GM12872 (cell line): Measurements from ENCODE around the gene NCOA7.

Source experiments
- TF ChIP-seq, protein P1 (sequence below): IDR thresholded peaks from 3 replicates; pipeline ENCODE4 v1.5.1; 2011; ENCODE audit warnings: low read depth, mild to moderate bottlenecking, low read length, moderate library complexity; ENCODE audit not compliant: insufficient read depth

The NCOA7 gene

DNA sequence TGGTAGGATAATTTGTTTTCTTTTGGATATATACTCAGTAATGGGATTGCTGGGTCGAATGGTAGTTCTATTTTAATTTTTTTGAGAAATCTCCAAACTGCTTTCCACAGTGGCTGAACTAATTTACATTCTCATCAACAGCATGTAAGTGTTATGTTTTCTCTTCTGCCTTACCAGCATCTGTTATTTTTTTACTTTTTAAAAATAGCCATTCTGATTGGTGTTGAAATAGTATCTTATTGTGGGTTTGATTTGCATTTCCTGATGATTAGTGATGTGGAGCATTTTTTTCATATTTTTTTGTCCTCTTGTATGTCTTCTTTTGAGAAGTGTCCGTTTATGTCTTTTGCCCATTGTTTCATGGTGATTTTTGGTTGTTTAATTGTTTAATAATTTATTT is 177.7 kb downstream of the NCOA7 start:
- TF ChIP-seq, protein P1, sequence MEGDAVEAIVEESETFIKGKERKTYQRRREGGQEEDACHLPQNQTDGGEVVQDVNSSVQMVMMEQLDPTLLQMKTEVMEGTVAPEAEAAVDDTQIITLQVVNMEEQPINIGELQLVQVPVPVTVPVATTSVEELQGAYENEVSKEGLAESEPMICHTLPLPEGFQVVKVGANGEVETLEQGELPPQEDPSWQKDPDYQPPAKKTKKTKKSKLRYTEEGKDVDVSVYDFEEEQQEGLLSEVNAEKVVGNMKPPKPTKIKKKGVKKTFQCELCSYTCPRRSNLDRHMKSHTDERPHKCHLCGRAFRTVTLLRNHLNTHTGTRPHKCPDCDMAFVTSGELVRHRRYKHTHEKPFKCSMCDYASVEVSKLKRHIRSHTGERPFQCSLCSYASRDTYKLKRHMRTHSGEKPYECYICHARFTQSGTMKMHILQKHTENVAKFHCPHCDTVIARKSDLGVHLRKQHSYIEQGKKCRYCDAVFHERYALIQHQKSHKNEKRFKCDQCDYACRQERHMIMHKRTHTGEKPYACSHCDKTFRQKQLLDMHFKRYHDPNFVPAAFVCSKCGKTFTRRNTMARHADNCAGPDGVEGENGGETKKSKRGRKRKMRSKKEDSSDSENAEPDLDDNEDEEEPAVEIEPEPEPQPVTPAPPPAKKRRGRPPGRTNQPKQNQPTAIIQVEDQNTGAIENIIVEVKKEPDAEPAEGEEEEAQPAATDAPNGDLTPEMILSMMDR, result no peak

GRCh38 chr6:125970760-125971159 is 180.0 kb downstream of the NCOA7 start:
- TF ChIP-seq, protein P1, result no peak

- TF ChIP-seq, protein P1, result peak; percentile 35; the same call in 2 of the 3 replicates
These were observed 183.6 kb downstream of the NCOA7 start for GRCh38 chr6:125974214-125974866.

GRCh38 chr6:125979101-125979500 is 188.3 kb downstream of the NCOA7 start:
- TF ChIP-seq, protein P1, result no peak
